Breast epithelium (tissue), 3 donors: ENCODE measurements around the gene CSNK1E.

Source experiments
- CTCF ChIP-seq, 3 donors: fragments of 450-650 bp; IDR thresholded peaks; one replicate each; pipeline ENCODE4 v1.5.1; 2016 to 2017; ENCODE audit warnings: antibody characterized with exemption in 3 of 3, mild to moderate bottlenecking in 3 of 3, moderate library complexity in 3 of 3
- POLR2A ChIP-seq: fragments of 450-650 bp; IDR thresholded peaks from one replicate; pipeline ENCODE4 v1.6.1; 2016; ENCODE audit warnings: antibody characterized with exemption, mild to moderate bottlenecking, moderate library complexity
- POLR2AphosphoS5 ChIP-seq, 3 donors: sonication (generic); formaldehyde crosslinking; IDR thresholded peaks; one replicate each; pipeline ENCODE4 v1.6.1; 2017; ENCODE audit warnings: antibody characterized with exemption in 3 of 3

GRCh38 chr22:38314933-38315822 lies 2.1 kb downstream of the CSNK1E start:
- no peak for TF ChIP-seq CTCF (IDR thresholded peaks at IDR 0.05)
- TF ChIP-seq POLR2A: no peak
- TF ChIP-seq POLR2AphosphoS5 (IDR thresholded peaks at IDR 0.05): no peak
